HUES6 (cell line): ENCODE data around the gene TSSK6.
"Not testable (repeated sequence)": the region's sequence is repeated elsewhere in the genome, so short reads cannot be mapped to it uniquely, and the experiment has no call there.

ENCODE experiments used
- H3K27ac ChIP-seq: 2 replicates; pipeline ENCODE4 v1.7.0; 2013; ENCODE audit warnings: low read depth, mild to moderate bottlenecking, low read length, inconsistent platforms
- H3K27me3 ChIP-seq: 2 replicates; pipeline ENCODE4 v1.6.1; 2013; ENCODE audit warnings: low read length; ENCODE audit not compliant: control insufficient read depth, insufficient read depth
- H3K36me3 ChIP-seq: 2 replicates; pipeline ENCODE4 v1.6.1; 2013; ENCODE audit warnings: low read length; ENCODE audit not compliant: control insufficient read depth, insufficient read depth
- H3K4me1 ChIP-seq: 2 replicates; pipeline ENCODE4 v1.6.1; 2013; ENCODE audit warnings: low read length; ENCODE audit not compliant: control insufficient read depth, insufficient read depth
- H3K4me3 ChIP-seq: 2 replicates; pipeline ENCODE4 v1.5.1; 2013; ENCODE audit warnings: low read depth, low read length
- H3K9ac ChIP-seq: one replicate; pipeline ENCODE4 v1.6.1; 2013; ENCODE audit warnings: mild to moderate bottlenecking, low read length
- H3K9me3 ChIP-seq: 2 replicates; pipeline ENCODE4 v1.6.1; 2013; ENCODE audit warnings: low read depth, low read length; ENCODE audit not compliant: control insufficient read depth, insufficient read depth

Gene TSSK6

DNA sequence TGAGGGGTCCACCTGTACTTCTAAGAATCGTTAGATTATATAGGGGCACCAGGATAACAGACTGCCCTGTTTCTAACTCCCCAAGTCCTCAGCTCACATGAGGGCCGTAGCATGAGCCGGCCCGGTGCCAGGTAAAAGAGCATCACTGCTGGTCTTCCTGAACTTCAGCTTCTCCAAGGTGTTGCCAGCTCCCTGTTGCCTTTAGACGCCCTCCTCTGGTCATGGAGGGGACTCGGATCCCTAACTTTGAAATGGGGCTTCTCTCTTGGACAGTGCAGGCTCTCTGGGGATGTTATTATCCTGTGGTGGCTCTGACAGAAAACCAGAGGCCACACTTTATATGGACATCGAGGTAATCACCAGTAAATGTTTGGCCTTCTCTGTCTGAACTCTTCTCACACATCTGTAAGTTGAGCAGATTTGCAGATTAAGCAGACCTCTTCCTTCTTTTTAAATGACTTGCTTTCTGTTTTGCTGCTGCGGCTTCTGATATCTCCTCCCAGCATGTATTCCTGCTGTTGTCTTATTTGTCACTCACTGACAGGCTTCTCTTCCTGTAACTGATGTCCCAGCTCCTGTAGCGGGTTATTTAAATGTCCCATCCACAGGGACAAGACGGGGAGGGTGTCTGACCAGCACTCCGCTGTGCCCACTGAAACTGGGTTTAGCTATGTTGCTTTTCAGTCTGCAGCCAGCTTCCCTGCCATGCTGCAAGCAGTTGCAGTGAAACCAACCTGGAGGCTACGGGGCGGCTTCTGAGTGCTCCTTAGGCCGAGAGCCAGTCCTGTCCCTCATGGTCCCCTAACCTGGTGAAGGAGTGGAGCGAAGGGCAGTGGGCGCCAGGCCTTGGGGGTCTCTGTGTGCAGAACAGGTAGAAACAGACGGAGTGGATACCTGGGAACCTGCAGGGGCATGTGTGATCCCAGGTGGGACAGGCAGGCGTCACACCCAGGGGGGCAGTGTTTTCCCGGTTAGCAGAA, 39.2 kb downstream of the TSSK6 start:
- Histone ChIP-seq H3K9me3 (no peaks in the 10 kb centered on the region), H3K4me1 (peaks cover 32% of the 10 kb centered on the region), H3K9ac (peak overlapping the region; percentile 80), H3K27ac (peak overlapping the region; percentile 77), H3K4me3 (peak overlapping the region; percentile 38), H3K36me3 (peaks cover 15% of the 10 kb centered on the region), H3K27me3 (no peaks in the 10 kb centered on the region)

- peak overlapping the region; percentile 38 for H3K4me3 ChIP-seq
- peaks cover 32% of the 10 kb centered on the region for H3K4me1 ChIP-seq
- H3K27me3 ChIP-seq = no peaks in the 10 kb centered on the region
- peak overlapping the region; percentile 80 for H3K9ac ChIP-seq
- H3K36me3 ChIP-seq = peaks cover 8% of the 10 kb centered on the region
- H3K9me3 ChIP-seq = no peaks in the 10 kb centered on the region
- peak overlapping the region; percentile 77 for H3K27ac ChIP-seq
Observed at GRCh38 chr19:19475015-19475765, 40.2 kb downstream of the TSSK6 start.

- not testable (repeated sequence) for H3K27me3 ChIP-seq, H3K27ac ChIP-seq, H3K4me3 ChIP-seq, H3K9ac ChIP-seq
- H3K36me3 ChIP-seq = peaks cover 26% of the 10 kb centered on the region
- peaks cover 30% of the 10 kb centered on the region for H3K4me1 ChIP-seq
- H3K9me3 ChIP-seq = peaks cover 17% of the 10 kb centered on the region
Observed at GRCh38 chr19:19472106-19472505, 43.2 kb downstream of the TSSK6 start.

- H3K4me3 ChIP-seq = no peak overlapping the region
- H3K4me1 ChIP-seq = peaks cover 27% of the 10 kb centered on the region
- no peak overlapping the region for H3K9ac ChIP-seq
- H3K9me3 ChIP-seq = peaks cover 20% of the 10 kb centered on the region
- H3K36me3 ChIP-seq = peaks cover 30% of the 10 kb centered on the region
- H3K27me3 ChIP-seq = no peaks in the 10 kb centered on the region
- H3K27ac ChIP-seq = no peak overlapping the region
Observed at GRCh38 chr19:19471682-19472081, 43.7 kb downstream of the TSSK6 start.

GRCh38 chr19:19470579-19470978, 44.8 kb downstream of the TSSK6 start:
- H3K36me3 ChIP-seq = peaks cover 41% of the 10 kb centered on the region
- peaks cover 17% of the 10 kb centered on the region for H3K4me1 ChIP-seq
- peaks cover 27% of the 10 kb centered on the region for H3K9me3 ChIP-seq
- H3K4me3 ChIP-seq = no peak overlapping the region
- no peak overlapping the region for H3K27ac ChIP-seq
- H3K27me3 ChIP-seq = no peaks in the 10 kb centered on the region
- H3K9ac ChIP-seq = no peak overlapping the region

- Histone ChIP-seq H3K36me3 (peaks cover 52% of the 10 kb centered on the region), H3K4me1 (peaks cover 15% of the 10 kb centered on the region), H3K4me3 (no peak overlapping the region), H3K27ac (no peak overlapping the region), H3K9ac (no peak overlapping the region), H3K27me3 (no peaks in the 10 kb centered on the region), H3K9me3 (peaks cover 27% of the 10 kb centered on the region)
Observed at GRCh38 chr19:19468424-19469050, 46.8 kb downstream of the TSSK6 start.

DNA sequence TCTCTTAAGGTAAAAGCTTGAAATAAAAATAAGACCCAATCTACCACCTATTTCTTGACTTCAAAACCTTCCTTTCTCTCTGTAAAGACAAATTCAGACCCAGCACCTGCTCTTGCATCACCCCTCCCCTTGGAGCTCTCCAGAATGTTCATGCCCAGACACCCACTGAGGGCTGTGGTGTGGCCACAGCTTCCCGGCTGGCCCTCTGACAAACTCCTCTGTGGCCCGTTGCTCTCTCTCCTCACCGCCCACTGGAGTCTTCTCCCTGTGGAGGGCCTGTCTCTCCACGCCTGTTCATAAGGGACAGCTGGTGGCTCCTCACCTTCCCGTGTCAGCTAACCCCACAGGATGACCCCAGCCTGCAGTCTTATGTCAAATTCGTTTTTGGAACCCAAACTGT, 49.1 kb downstream of the TSSK6 start:
- peaks cover 44% of the 10 kb centered on the region for H3K36me3 ChIP-seq
- H3K4me3 ChIP-seq = no peak overlapping the region
- H3K27me3 ChIP-seq = no peaks in the 10 kb centered on the region
- no peak overlapping the region for H3K27ac ChIP-seq
- H3K4me1 ChIP-seq = peaks cover 37% of the 10 kb centered on the region
- peaks cover 27% of the 10 kb centered on the region for H3K9me3 ChIP-seq
- no peak overlapping the region for H3K9ac ChIP-seq

DNA sequence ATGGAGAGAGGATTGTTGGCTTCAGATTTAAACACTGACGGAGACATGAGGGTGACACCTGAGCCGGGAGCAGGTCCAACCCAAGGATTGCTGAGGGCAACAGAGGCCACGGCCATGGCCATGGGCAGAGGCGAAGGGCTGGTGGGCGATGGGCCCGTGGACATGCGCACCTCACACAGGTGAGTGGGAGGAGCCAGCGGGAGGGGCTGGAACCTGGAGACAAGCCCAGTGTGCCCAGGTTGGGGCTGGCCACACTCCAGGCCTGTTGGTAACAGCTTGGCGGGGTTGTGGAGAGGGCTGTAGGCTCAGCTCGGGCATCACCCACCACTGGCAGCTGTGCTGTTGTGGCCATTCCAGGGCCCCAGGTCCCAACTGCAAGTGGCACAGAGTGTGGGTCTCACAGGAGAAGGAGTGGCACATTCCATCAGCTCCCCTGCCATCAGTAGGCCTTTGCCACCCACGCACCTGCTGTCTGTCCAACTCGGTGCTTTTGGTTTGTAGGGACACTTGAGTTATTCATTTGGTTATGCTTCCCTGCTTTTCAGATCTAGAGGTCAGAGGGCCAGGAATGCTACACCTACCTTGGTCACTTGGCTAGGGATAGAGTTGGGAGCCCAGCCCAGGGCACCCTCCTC, 49.8 kb downstream of the TSSK6 start:
- Histone ChIP-seq H3K9me3 (peaks cover 27% of the 10 kb centered on the region), H3K36me3 (peaks cover 44% of the 10 kb centered on the region), H3K4me3 (no peak overlapping the region)

DNA sequence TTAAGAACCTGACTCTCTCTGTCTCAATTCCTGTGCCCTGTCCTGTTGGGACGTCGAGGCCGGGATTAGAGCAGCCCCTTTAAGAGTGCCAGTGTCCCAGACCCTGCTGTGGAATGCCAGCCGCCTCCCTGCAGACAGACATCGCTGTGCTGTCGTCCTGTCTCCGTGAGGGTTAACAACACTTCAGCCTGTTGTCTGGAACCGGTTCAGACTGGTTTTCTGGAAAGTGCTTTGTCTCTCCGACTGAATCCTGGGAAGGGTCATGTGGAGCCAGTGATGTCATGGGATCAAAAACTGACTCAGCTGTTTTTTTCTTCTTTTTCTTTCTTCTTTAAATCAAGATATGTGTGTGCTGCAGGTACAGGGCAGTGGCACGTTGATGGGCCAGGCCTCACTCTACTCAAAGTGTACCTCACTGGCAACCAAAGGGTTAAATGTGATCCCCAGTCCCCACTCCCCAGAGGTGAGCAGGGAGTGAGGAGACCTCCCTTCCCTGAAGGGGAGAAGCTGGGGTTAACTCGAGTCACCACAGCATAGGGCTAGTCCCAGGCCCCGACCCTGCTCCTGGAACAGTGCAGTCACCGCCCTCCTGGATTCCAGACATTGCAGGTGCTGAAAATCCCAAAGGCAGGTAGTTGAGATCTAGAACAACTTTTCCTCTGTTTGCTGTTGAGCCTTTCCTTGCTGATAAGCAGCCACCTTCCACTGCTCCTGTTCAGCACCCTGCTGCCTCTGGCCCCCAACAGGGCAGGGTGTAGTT, 50.8 kb downstream of the TSSK6 start:
- Histone ChIP-seq H3K4me3 (no peak overlapping the region), H3K36me3 (peaks cover 44% of the 10 kb centered on the region), H3K27me3 (no peaks in the 10 kb centered on the region), H3K9ac (peak overlapping the region; percentile 69), H3K27ac (peak overlapping the region; percentile 90), H3K4me1 (peaks cover 54% of the 10 kb centered on the region), H3K9me3 (peaks cover 27% of the 10 kb centered on the region)

More for the DNA sequence above, 49.8 kb downstream of the TSSK6 start:
- Histone ChIP-seq H3K27me3 (no peaks in the 10 kb centered on the region), H3K9ac (no peak overlapping the region), H3K27ac (no peak overlapping the region), H3K4me1 (peaks cover 43% of the 10 kb centered on the region)
